Measurements from ENCODE around the gene YOD1. TPM values are rescaled to one million over a fixed set of nuclear protein-coding genes. Genes with fewer than 3 reads are reported as not detected.

The YOD1 gene
- total and polyA plus RNA-seq, 2 of the 13 experiments (the other 11 are each of a cell fraction or from before 2014, with no cell fraction given) = 3.4 to 9.1 TPM

DNA sequence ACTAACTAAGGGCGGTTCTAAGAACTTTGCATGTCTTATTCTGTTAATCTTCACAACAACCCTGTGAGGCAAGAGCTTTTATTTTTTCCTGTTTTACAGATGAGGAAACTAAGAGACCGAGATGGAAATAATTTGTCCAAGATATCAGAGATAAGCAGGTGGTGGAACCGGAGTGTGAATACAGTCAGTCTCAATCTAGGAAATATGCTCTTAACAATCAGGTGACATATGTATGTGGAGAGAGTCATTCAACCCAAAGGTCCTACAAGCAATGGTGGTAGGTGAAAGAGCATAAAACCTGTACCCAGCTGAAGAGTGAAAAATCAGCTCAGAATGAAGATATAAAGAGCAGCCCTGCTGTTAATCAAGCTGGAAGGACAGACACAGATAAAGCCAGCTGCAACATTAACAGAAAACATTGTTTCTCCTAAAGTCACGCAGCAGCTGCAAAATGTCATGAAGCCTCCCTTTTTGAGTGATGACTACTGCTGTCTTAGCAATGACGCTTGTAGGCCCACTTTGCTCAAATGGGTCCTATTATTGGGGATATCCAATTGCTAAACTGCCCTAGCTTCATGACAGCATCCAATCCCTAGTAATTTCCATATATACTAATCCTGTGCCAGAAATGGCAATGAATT lies 50.2 kb downstream of the YOD1 start:
- H3K9ac ChIP-seq (ENCODE audit: insufficient read depth, low read depth, low read length) = no peak overlapping the region
- no peaks in the 10 kb centered on the region for H3K79me2 ChIP-seq (ENCODE audit: insufficient read depth, low read length)
- in situ Hi-C loops (cut with HindIII; ENCODE audit: extremely low pct_ligation_motif_present, low pct_unique_long_range_greater_than_20kb) = no loop called here
- H3K27ac ChIP-seq (ENCODE audit: extremely low read length, insufficient read depth, low read length) = no peak overlapping the region
- ChIA-PET CTCF (ENCODE audit: low intra/inter-chr PET ratio, low total read pairs) (no interaction called here), POLR2A (no interaction called here)
- H3K9me3 ChIP-seq (ENCODE audit: low read length) = no peaks in the 10 kb centered on the region
- no peaks in the 10 kb centered on the region for H3K36me3 ChIP-seq (replicated peaks in 1 of 2; ENCODE audit: control insufficient read depth in 1 of 2, insufficient read depth in 2 of 2, low read length in 2 of 2)
- WGBS (ENCODE audit: low lambda C conversion rate) = 69% methylated on average over 5 of the region's 5 CpGs
- DNase-seq (ENCODE audit: low spot score) = no peak
- no TSS peak for BruUV-seq (replicated peaks)
- H2AFZ ChIP-seq (ENCODE audit: low read length) = no peak overlapping the region
- intact Hi-C loops (cut with micrococcal nuclease; ENCODE audit: unreplicated experiment) = no loop called here
- no peaks in the 10 kb centered on the region for H4K20me1 ChIP-seq (ENCODE audit: insufficient read depth, low read length)
- ATAC-seq = no peak
- no peak for FAIRE-seq
- TF ChIP-seq MAF1 (CRISPR knock-in tag; IDR thresholded peaks at IDR 0.05; ENCODE audit: borderline replicate concordance) (no peak), ZNF138 (CRISPR knock-in tag; IDR thresholded peaks at IDR 0.05; ENCODE audit: low read depth) (no peak), POLR2G (IDR thresholded peaks at IDR 0.05; ENCODE audit: low read depth, low read length) (no peak), ZNF749 (CRISPR knock-in tag; IDR thresholded peaks at IDR 0.05; ENCODE audit: borderline replicate concordance) (no peak), ZIK1 (CRISPR knock-in tag; IDR thresholded peaks at IDR 0.05; ENCODE audit: borderline replicate concordance, low read depth) (no peak), KLF13 (CRISPR knock-in tag; IDR thresholded peaks at IDR 0.05) (no peak)
- 0 out of 5 replicates have a peak, but pooled peaks cover 0 to 3% of the 10 kb centered on the region in 2 experiments for H3K27me3 ChIP-seq (ENCODE audit: control insufficient read depth in 1 of 2, insufficient read depth in 2 of 2, low read length in 2 of 2)
- no peak overlapping the region for H3K4me2 ChIP-seq (ENCODE audit: low read depth, low read length)
- no peak overlapping the region for H3K4me3 ChIP-seq (replicated peaks in 1 of 3; ENCODE audit: insufficient read depth in 1 of 3, low read depth in 2 of 3, low read length in 3 of 3)
- peaks cover 36% of the 10 kb centered on the region for H3K4me1 ChIP-seq (ENCODE audit: insufficient read depth, low read length)

DNA sequence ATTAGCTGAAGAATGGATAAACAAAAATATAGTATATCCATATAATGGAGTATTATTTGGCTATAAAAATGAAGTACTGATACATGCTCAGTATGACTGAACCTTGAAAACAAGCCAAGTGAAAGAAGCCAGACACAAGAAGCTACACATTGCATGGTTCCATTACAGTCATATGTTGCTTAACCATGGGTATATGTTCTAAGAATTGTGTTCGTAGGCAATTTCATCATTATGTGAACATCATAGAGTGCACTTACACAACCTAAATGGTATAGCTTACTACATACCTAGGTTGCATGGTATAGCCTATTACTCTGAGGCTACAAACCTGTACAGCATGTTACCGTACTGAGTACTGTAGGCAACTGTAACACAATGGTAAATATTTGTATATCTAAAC lies 52.2 kb downstream of the YOD1 start:
- 0 out of 5 replicates have a peak, but pooled peaks cover 0 to 3% of the 10 kb centered on the region in 2 experiments for H3K27me3 ChIP-seq (ENCODE audit: control insufficient read depth in 1 of 2, insufficient read depth in 2 of 2, low read length in 2 of 2)
- DNase-seq (ENCODE audit: low spot score) (no peak), FAIRE-seq (no peak), ATAC-seq (no peak)
- intact Hi-C loops (cut with micrococcal nuclease; ENCODE audit: unreplicated experiment) (no loop called here), in situ Hi-C loops (cut with HindIII; ENCODE audit: extremely low pct_ligation_motif_present, low pct_unique_long_range_greater_than_20kb) (no loop called here)
- no peak overlapping the region for H2AFZ ChIP-seq (ENCODE audit: low read length)
- H3K36me3 ChIP-seq (replicated peaks in 1 of 2; ENCODE audit: control insufficient read depth in 1 of 2, insufficient read depth in 2 of 2, low read length in 2 of 2) = no peaks in the 10 kb centered on the region
- BruUV-seq (replicated peaks) = no TSS peak
- H3K4me1 ChIP-seq (ENCODE audit: insufficient read depth, low read length) = peaks cover 17% of the 10 kb centered on the region
- TF ChIP-seq NFE2L2 (IDR thresholded peaks at IDR 0.05; ENCODE audit: low read length) = no peak
- no peak for TF ChIP-seq ZMYM3 (CRISPR knock-in tag; IDR thresholded peaks at IDR 0.05)
- no peak for TF ChIP-seq ZBTB38 (CRISPR knock-in tag; IDR thresholded peaks at IDR 0.05)
- WGBS (ENCODE audit: low lambda C conversion rate) = 34% methylated on average over 2 of the region's 2 CpGs
- no peak overlapping the region for H3K4me2 ChIP-seq (ENCODE audit: low read depth, low read length)
- H3K4me3 ChIP-seq (replicated peaks in 1 of 3; ENCODE audit: insufficient read depth in 1 of 3, low read depth in 2 of 3, low read length in 3 of 3) = no peak overlapping the region
- no peaks in the 10 kb centered on the region for H3K79me2 ChIP-seq (ENCODE audit: insufficient read depth, low read length)
- ChIA-PET CTCF (ENCODE audit: low intra/inter-chr PET ratio, low total read pairs) (no interaction called here), POLR2A (no interaction called here)
- no peak overlapping the region for H3K27ac ChIP-seq (ENCODE audit: extremely low read length, insufficient read depth, low read length)
- no peaks in the 10 kb centered on the region for H4K20me1 ChIP-seq (ENCODE audit: insufficient read depth, low read length)
- no peak overlapping the region for H3K9ac ChIP-seq (ENCODE audit: insufficient read depth, low read depth, low read length)
- H3K9me3 ChIP-seq (ENCODE audit: low read length) = no peaks in the 10 kb centered on the region

Other genes with a start within 250 kb of the YOD1 start
- not detected in 2 replicates for gene IL20, start 185.6 kb downstream of the YOD1 start, total RNA-seq (2016; rRNA removed; fragmentation: Illumina TruSeq; extraction: Trizol)
- gene IL20, start 185.6 kb downstream of the YOD1 start, polyA plus RNA-seq (2011; rRNA removed) = 0.05 TPM in 1 of 2 replicates, not detected in the other
- not detected in 2 replicates for gene IL24, start 153.8 kb downstream of the YOD1 start, total RNA-seq (2016; rRNA removed; fragmentation: Illumina TruSeq; extraction: Trizol)
- gene IL24, start 153.8 kb downstream of the YOD1 start, polyA plus RNA-seq (2011; rRNA removed) = not detected in 2 replicates
- gene FCMR, start 129.3 kb downstream of the YOD1 start, total RNA-seq (2016; rRNA removed; fragmentation: Illumina TruSeq; extraction: Trizol) = not detected in 2 replicates
- 0.47 TPM in 1 of 2 replicates, not detected in the other for gene FCMR, start 129.3 kb downstream of the YOD1 start, polyA plus RNA-seq (2011; rRNA removed)
- gene PIGR, start 104.7 kb downstream of the YOD1 start, total RNA-seq (2016; rRNA removed; fragmentation: Illumina TruSeq; extraction: Trizol) = not detected in 2 replicates
- gene PIGR, start 104.7 kb downstream of the YOD1 start, polyA plus RNA-seq (2011; rRNA removed) = 0.04 TPM in 1 of 2 replicates, not detected in the other
- gene FCAMR, start 80.7 kb downstream of the YOD1 start, total RNA-seq (2016; rRNA removed; fragmentation: Illumina TruSeq; extraction: Trizol) = not detected in 2 replicates
- not detected in 2 replicates for gene FCAMR, start 80.7 kb downstream of the YOD1 start, polyA plus RNA-seq (2011; rRNA removed)
- gene C1orf116, start 18.5 kb downstream of the YOD1 start, total RNA-seq (2016; rRNA removed; fragmentation: Illumina TruSeq; extraction: Trizol) = 0.95 and 1.1 TPM in 2 replicates
- 0.51 and 0.77 TPM in 2 replicates for gene C1orf116, start 18.5 kb downstream of the YOD1 start, polyA plus RNA-seq (2011; rRNA removed)
- gene PFKFB2, start 2.1 kb upstream of the YOD1 start, total RNA-seq (2016; rRNA removed; fragmentation: Illumina TruSeq; extraction: Trizol) = 9.4 and 10.6 TPM in 2 replicates
- gene PFKFB2, start 2.1 kb upstream of the YOD1 start, polyA plus RNA-seq (2011; rRNA removed) = 3.9 and 4.6 TPM in 2 replicates
- 115 and 155 TPM in 2 replicates for gene C4BPB, start 37.7 kb upstream of the YOD1 start, total RNA-seq (2016; rRNA removed; fragmentation: Illumina TruSeq; extraction: Trizol)
- 266 and 267 TPM in 2 replicates for gene C4BPB, start 37.7 kb upstream of the YOD1 start, polyA plus RNA-seq (2011; rRNA removed)
- gene C4BPA, start 53.0 kb upstream of the YOD1 start, total RNA-seq (2016; rRNA removed; fragmentation: Illumina TruSeq; extraction: Trizol) = 18.7 and 32.1 TPM in 2 replicates
- gene C4BPA, start 53.0 kb upstream of the YOD1 start, polyA plus RNA-seq (2011; rRNA removed) = 60.1 and 86.3 TPM in 2 replicates